ENCODE results near the gene MRPL19.

MRPL19 gene

GRCh38 chr2:75603477-75603876, 43.1 kb upstream of the MRPL19 start:
- Histone ChIP-seq H3K27ac (no peak overlapping the region), H3K4me3 (no peak overlapping the region)
- DNase-seq (ENCODE audit: low spot score): no peak
- TF ChIP-seq CTCF (IDR thresholded peaks at IDR 0.05): no peak

- no peak overlapping the region for H3K27ac ChIP-seq
- H3K4me3 ChIP-seq: no peak overlapping the region
- no peak for TF ChIP-seq CTCF (IDR thresholded peaks at IDR 0.05)
- DNase-seq (ENCODE audit: low spot score): no peak
Observed at GRCh38 chr2:75604484-75604883, 42.1 kb upstream of the MRPL19 start.

- Histone ChIP-seq H3K4me3 (no peak overlapping the region), H3K27ac (no peak overlapping the region)
- DNase-seq (ENCODE audit: low spot score): no peak
- no peak for TF ChIP-seq CTCF (IDR thresholded peaks at IDR 0.05)
Observed at GRCh38 chr2:75605770-75606529, 40.6 kb upstream of the MRPL19 start.

GRCh38 chr2:75606761-75607399, 39.7 kb upstream of the MRPL19 start:
- Histone ChIP-seq H3K4me3 (no peak overlapping the region), H3K27ac (no peak overlapping the region)
- TF ChIP-seq CTCF (IDR thresholded peaks at IDR 0.05): no peak
- no peak for DNase-seq (ENCODE audit: low spot score)

- TF ChIP-seq CTCF (IDR thresholded peaks at IDR 0.05): no peak
- DNase-seq (ENCODE audit: low spot score): no peak
- Histone ChIP-seq H3K27ac (no peak overlapping the region), H3K4me3 (no peak overlapping the region)
Observed at GRCh38 chr2:75607400-75607798, 39.2 kb upstream of the MRPL19 start.

GRCh38 chr2:75607988-75608683, 38.4 kb upstream of the MRPL19 start:
- DNase-seq (ENCODE audit: low spot score): no peak
- Histone ChIP-seq H3K27ac (no peak overlapping the region), H3K4me3 (no peak overlapping the region)
- no peak for TF ChIP-seq CTCF (IDR thresholded peaks at IDR 0.05)

All from coronary artery (tissue), 2 donors.